H1 (cell line): ENCODE results near the gene KLK1. TPM values are rescaled to one million over a fixed set of nuclear protein-coding genes. Genes with fewer than 3 reads are reported as not detected.

Source experiments
- CTCF ChIA-PET: fragments of 300-600 bp; sonication (Branson Sonifier 250); formaldehyde crosslinking; loops from one replicate; lab custom pipeline; 2021; ENCODE audit not compliant: partially characterized antibody; lab: Charles Lee
- POLR2A ChIA-PET: fragments of 300-600 bp; sonication (Branson Sonifier 250); formaldehyde crosslinking; loops from one replicate; lab custom pipeline; 2021; ENCODE audit warnings: inconsistent platforms; ENCODE audit not compliant: partially characterized antibody; lab: Charles Lee
- DNase-seq, 2 experiments: peaks; one replicate each; pipeline versions ENCODE4 v3.0.0 to v3.0.0-alpha.2; 2010 to 2022; ENCODE audit warnings: low spot score in 2 of 2, low read depth in 1 of 2, mixed read lengths in 1 of 2
- FAIRE-seq: peaks from 2 replicates; lab custom pipeline; 2011; peaks lifted over from hg19 to GRCh38; lab: Jason Lieb, UNC
- H2AFZ ChIP-seq: 2 replicates; pipeline ENCODE4 v1.8.1; 2012; ENCODE audit warnings: low read length, inconsistent platforms
- H2AK5ac ChIP-seq: 2 replicates; pipeline ENCODE4 v1.6.1; 2013; ENCODE audit warnings: low read depth, low read length
- H2BK120ac ChIP-seq: replicated peaks from 2 replicates; pipeline ENCODE3; 2013; ENCODE audit warnings: low read depth, low read length, inconsistent platforms
- H2BK12ac ChIP-seq: 2 replicates; pipeline ENCODE4 v1.6.1; 2013; ENCODE audit warnings: low read depth, low read length
- H2BK15ac ChIP-seq: 2 replicates; pipeline ENCODE4 v1.6.1; 2013; ENCODE audit warnings: low read length
- H2BK20ac ChIP-seq: 2 replicates; pipeline ENCODE4 v1.6.1; 2013; ENCODE audit warnings: low read length
- H2BK5ac ChIP-seq: 2 replicates; pipeline ENCODE4 v1.6.1; 2013; ENCODE audit warnings: low read depth, low read length
- H3K14ac ChIP-seq: 2 replicates; pipeline ENCODE4 v1.6.1; 2013; ENCODE audit warnings: inconsistent platforms; ENCODE audit not compliant: insufficient read length
- H3K18ac ChIP-seq: 2 replicates; pipeline ENCODE4 v1.6.1; 2013; ENCODE audit warnings: low read length; ENCODE audit errors: extremely low read depth
- H3K23ac ChIP-seq: 2 replicates; pipeline ENCODE4 v1.6.1; 2013; ENCODE audit warnings: inconsistent platforms; ENCODE audit not compliant: insufficient read length
- H3K23me2 ChIP-seq: 2 replicates; pipeline ENCODE4 v1.6.1; 2013; ENCODE audit warnings: low read depth, low read length
- H3K27ac ChIP-seq: 2 replicates; pipeline ENCODE4 v1.6.1; 2011; ENCODE audit warnings: low read depth, low read length, inconsistent platforms
- H3K27me3 ChIP-seq, 4 experiments: replicated peaks in 1 of 4; 1 replicate in 1 of 4; 2 replicates in 3 of 4; pipeline versions ENCODE4 v1.6.1 to v1.8.1; 2011 to 2013; ENCODE audit warnings: low read length in 3 of 4, mild to moderate bottlenecking in 3 of 4, inconsistent platforms in 2 of 4, mixed read lengths in 2 of 4, moderate library complexity in 1 of 4; ENCODE audit not compliant: control insufficient read depth in 3 of 4, insufficient read depth in 3 of 4; ENCODE audit errors: extremely low read depth in 1 of 4
- H3K36me3 ChIP-seq, 4 experiments: 2 replicates each; pipeline versions ENCODE4 v1.6.1 to v1.8.1; 2011 to 2013; ENCODE audit warnings: mild to moderate bottlenecking in 4 of 4, low read length in 3 of 4, moderate library complexity in 2 of 4, control low read depth in 1 of 4, inconsistent platforms in 1 of 4; ENCODE audit not compliant: insufficient read depth in 4 of 4, control insufficient read depth in 2 of 4
- H3K4ac ChIP-seq: replicated peaks from 2 replicates; pipeline ENCODE3; 2013; ENCODE audit warnings: low read length, low read depth, mixed read lengths, inconsistent platforms; ENCODE audit not compliant: insufficient read length
- H3K4me1 ChIP-seq, 4 experiments: replicated peaks in 1 of 4; 1 replicate in 1 of 4; 2 replicates in 3 of 4; pipeline versions ENCODE4 v1.6.1 to v1.8.1; 2011 to 2013; ENCODE audit warnings: low read length in 3 of 4, inconsistent platforms in 2 of 4, mixed read lengths in 1 of 4; ENCODE audit not compliant: insufficient read depth in 4 of 4, control insufficient read depth in 3 of 4
- H3K4me2 ChIP-seq, 2 experiments: 2 replicates each; pipeline versions ENCODE4 v1.6.1 to v1.8.1; 2011 to 2013; ENCODE audit warnings: low read depth in 2 of 2, low read length in 2 of 2, control low read depth in 1 of 2, inconsistent platforms in 1 of 2, mild to moderate bottlenecking in 1 of 2; ENCODE audit not compliant: insufficient read depth in 1 of 2
- H3K4me3 ChIP-seq, 4 experiments: fragments of 200-600, 300-600 bp in 1 of 4; sonication (generic), shearing (Covaris generic), sonication (Bioruptor Twin) in 1 of 4; 2 replicates each; pipeline versions ENCODE4 v1.5.1 to v1.8.1; 2011 to 2016; ENCODE audit warnings: low read length in 4 of 4, low read depth in 3 of 4, control low read depth in 2 of 4, inconsistent platforms in 2 of 4, mild to moderate bottlenecking in 2 of 4, mixed read lengths in 1 of 4, moderate library complexity in 1 of 4; ENCODE audit not compliant: insufficient read depth in 2 of 4; ENCODE audit errors: extremely low read depth in 1 of 4
- H3K56ac ChIP-seq: replicated peaks from 2 replicates; pipeline ENCODE3; 2013; ENCODE audit warnings: low read depth, mild to moderate bottlenecking, mixed read lengths, low read length, inconsistent platforms; ENCODE audit not compliant: insufficient read length
- H3K79me1 ChIP-seq: 2 replicates; pipeline ENCODE4 v1.6.1; 2013; ENCODE audit warnings: low read depth, low read length, control low read depth
- H3K79me2 ChIP-seq, 2 experiments: 2 replicates each; pipeline versions ENCODE4 v1.6.1 to v1.8.1; 2012 to 2013; ENCODE audit warnings: low read length in 2 of 2, mild to moderate bottlenecking in 2 of 2, inconsistent platforms in 1 of 2; ENCODE audit not compliant: insufficient read depth in 2 of 2, control insufficient read depth in 1 of 2
- H3K9ac ChIP-seq, 4 experiments: replicated peaks in 1 of 4; 1 replicate in 1 of 4; 2 replicates in 3 of 4; pipeline versions ENCODE4 v1.6.1 to v1.8.1; 2011 to 2013; ENCODE audit warnings: low read depth in 3 of 4, low read length in 3 of 4, control low read depth in 2 of 4, mild to moderate bottlenecking in 2 of 4, moderate library complexity in 2 of 4, inconsistent platforms in 1 of 4; ENCODE audit errors: extremely low read depth in 1 of 4
- H3K9me3 ChIP-seq, 2 experiments: 2 replicates each; pipeline versions ENCODE4 v1.6.1 to v1.8.1; 2012 to 2013; ENCODE audit warnings: mild to moderate bottlenecking in 2 of 2, moderate library complexity in 2 of 2, control low read depth in 1 of 2, inconsistent platforms in 1 of 2, low read depth in 1 of 2, low read length in 1 of 2, mixed read lengths in 1 of 2; ENCODE audit not compliant: insufficient read depth in 2 of 2
- H4K20me1 ChIP-seq, 2 experiments: replicated peaks in 1 of 2; 2 replicates each; pipeline versions ENCODE3 to v1.8.1; 2011 to 2013; ENCODE audit warnings: inconsistent platforms in 2 of 2, low read length in 2 of 2, mild to moderate bottlenecking in 1 of 2; ENCODE audit not compliant: insufficient read depth in 2 of 2, control insufficient read depth in 1 of 2
- H4K5ac ChIP-seq: 2 replicates; pipeline ENCODE4 v1.6.1; 2013; ENCODE audit warnings: low read length, low read depth, mixed read lengths, inconsistent platforms; ENCODE audit not compliant: insufficient read length
- H4K8ac ChIP-seq: 2 replicates; pipeline ENCODE4 v1.8.0; 2013; ENCODE audit warnings: mild to moderate bottlenecking, moderate library complexity, low read length, inconsistent platforms; ENCODE audit not compliant: insufficient read depth; ENCODE audit errors: extremely low read depth
- H4K91ac ChIP-seq: replicated peaks from 2 replicates; pipeline ENCODE3; 2013; ENCODE audit warnings: low read length, mixed read lengths, inconsistent platforms; ENCODE audit not compliant: insufficient read length
- KDM5A ChIP-seq: fragments of 200-600 bp; IDR thresholded peaks from 2 replicates; pipeline ENCODE4 v1.7.1; 2012; ENCODE audit warnings: mild to moderate bottlenecking, low read length, inconsistent platforms, mixed read lengths
- POLR2A ChIP-seq, 2 experiments: IDR thresholded peaks; 1 replicate in 1 of 2; 2 replicates in 1 of 2; pipeline ENCODE4 v1.6.1; 2011; ENCODE audit warnings: low read depth in 2 of 2, low read length in 2 of 2, mild to moderate bottlenecking in 2 of 2; ENCODE audit errors: control extremely low read depth in 1 of 2
- RXRA ChIP-seq: IDR thresholded peaks from 2 replicates; pipeline ENCODE4 v1.6.1; 2011; ENCODE audit warnings: low read depth, mild to moderate bottlenecking, low read length, moderate library complexity; ENCODE audit not compliant: insufficient read depth
- SAP30 ChIP-seq: fragments of 300-600 bp; sonication (generic); IDR thresholded peaks from 2 replicates; pipeline ENCODE4 v1.7.1; 2012; ENCODE audit warnings: low read length, moderate library complexity, mild to moderate bottlenecking, inconsistent platforms; ENCODE audit not compliant: insufficient read depth, insufficient replicate concordance
- SP2 ChIP-seq: IDR thresholded peaks from 2 replicates; pipeline ENCODE4 v1.6.1; 2012; ENCODE audit warnings: mild to moderate bottlenecking, low read length, inconsistent platforms
- SP4 ChIP-seq: IDR thresholded peaks from 2 replicates; pipeline ENCODE4 v1.6.1; 2012; ENCODE audit warnings: low read length, inconsistent platforms
- TEAD4 ChIP-seq: IDR thresholded peaks from 2 replicates; pipeline ENCODE4 v1.6.1; 2012; ENCODE audit warnings: low read depth, low read length, inconsistent platforms, mixed read lengths
- ZNF274 ChIP-seq: IDR thresholded peaks from 2 replicates; pipeline ENCODE4 v1.7.0; 2012; ENCODE audit warnings: low read length, borderline replicate concordance; ENCODE audit errors: extremely low read depth
- WGBS, 2 experiments: shearing (Covaris generic) in 1 of 2; methylation state at CpG; one replicate each; pipeline versions ENCODE4 v1.1.6 to v1.1.7; 2013 to 2015; ENCODE audit warnings: low lambda C conversion rate in 2 of 2, mixed read lengths in 2 of 2, inconsistent platforms in 1 of 2, low coverage in 1 of 2, missing lambda C conversion rate in 1 of 2; ENCODE audit not compliant: insufficient replicate concordance in 2 of 2, insufficient coverage in 1 of 2, insufficient read length in 1 of 2; ENCODE audit errors: extremely low coverage in 1 of 2, missing lambda C conversion rate in 1 of 2; 5-methylcytosine and 5-hydroxymethylcytosine counted together
- polyA plus RNA-seq, 7 experiments: library from polyadenylated mRNA; depleted of rRNA in 3 of 7; stranded (reverse) in 5 of 7; unstranded in 2 of 7; fragments of >200 nt in 5 of 7; fragments of 200-250 nt in 2 of 7; gene quantifications; 1 replicate in 5 of 7; 2 replicates in 1 of 7; 4 replicates in 1 of 7; pipeline versions ENCODE4 v1.2.1 to v1.2.3, GENCODE V29; 2011 to 2013; ENCODE audit warnings: missing spikeins in 2 of 7, mixed read lengths in 2 of 7
- total RNA-seq: library from RNA; stranded (reverse); fragmentation: NEBNext Ultra II Directional; extraction: Animal tissue kit (Norgen Biotek cat#: 25700); gene quantifications from 2 replicates; pipeline ENCODE4 v1.2.1, GENCODE V29; 2021
- TF ChIP-seq, protein P1 (sequence below), 3 experiments: IDR thresholded peaks; 1 replicate in 2 of 3; 2 replicates in 1 of 3; pipeline versions ENCODE4 v1.5.1 to v1.6.1; 2011; ENCODE audit warnings: low read length in 3 of 3, mild to moderate bottlenecking in 3 of 3, inconsistent platforms in 2 of 3, low read depth in 1 of 3, moderate library complexity in 1 of 3; ENCODE audit not compliant: insufficient read depth in 1 of 3; ENCODE audit errors: control extremely low read depth in 1 of 3
- TF ChIP-seq, protein P2 (sequence below): IDR thresholded peaks from 2 replicates; pipeline ENCODE4 v1.6.1; 2012; ENCODE audit warnings: low read length, inconsistent platforms

KLK1 gene
- total and polyA plus RNA-seq, 2 of the 8 experiments (the other 6 are each of a cell fraction or from before 2014, with no cell fraction given): 3.4 to 4.0 TPM

DNA sequence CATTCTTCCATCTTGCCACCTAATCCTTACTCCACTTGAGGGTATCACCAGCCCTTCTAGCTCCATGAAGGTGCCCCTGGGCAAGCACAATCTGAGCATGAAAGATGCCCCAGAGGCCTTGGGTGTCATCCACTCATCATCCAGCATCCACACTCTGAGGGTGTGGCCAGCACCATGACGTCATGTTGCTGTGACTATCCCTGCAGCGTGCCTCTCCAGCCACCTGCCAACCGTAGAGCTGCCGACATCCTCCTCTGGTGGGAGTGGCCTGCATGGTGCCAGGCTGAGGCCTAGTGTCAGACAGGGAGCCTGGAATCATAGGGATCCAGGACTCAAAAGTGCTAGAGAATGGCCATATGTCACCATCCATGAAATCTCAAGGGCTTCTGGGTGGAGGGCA lies 28.0 kb upstream of the KLK1 start:
- Histone ChIP-seq H2AK5ac (no peak overlapping the region), H2BK12ac (no peak overlapping the region), H2BK5ac (no peak overlapping the region), H3K27me3 (0 out of 7 replicates have a peak, but pooled peaks cover 0 to 4% (median 0%) of the 10 kb centered on the region in 4 experiments), H3K56ac (no peak overlapping the region), H3K14ac (no peak overlapping the region), H3K79me1 (no peaks in the 10 kb centered on the region), H3K23me2 (no peaks in the 10 kb centered on the region), H4K5ac (no peak overlapping the region), H3K9ac (no peak overlapping the region), H4K20me1 (no peaks in the 10 kb centered on the region), H4K8ac (no peak overlapping the region), H3K4ac (no peak overlapping the region), H4K91ac (no peak overlapping the region), H3K4me1 (no peaks in the 10 kb centered on the region), H3K4me2 (no peak overlapping the region), H3K18ac (no peak overlapping the region), H2BK20ac (no peak overlapping the region), H3K27ac (no peak overlapping the region), H3K36me3 (no peaks in the 10 kb centered on the region), H3K23ac (no peak overlapping the region), H3K79me2 (no peaks in the 10 kb centered on the region), H2BK120ac (no peak overlapping the region), H2AFZ (no peak overlapping the region), H3K4me3 (no peak overlapping the region), H2BK15ac (no peak overlapping the region), H3K9me3 (no peaks in the 10 kb centered on the region)
- FAIRE-seq (no peak), DNase-seq (no peak)
- ChIA-PET POLR2A (interaction anchor here (1.2 to 1.4 kb wide), 2 partner anchors 47 to 56 kb away, joined by 3 to 4 read pairs; no protein-coding TSS in a partner anchor), CTCF (interaction anchor here (0.6 kb wide), 1 partner anchor 65 kb away, joined by 3 read pairs; no protein-coding TSS in a partner anchor)
- WGBS, 2 experiments: 80% methylated on average over 4 of the region's 4 CpGs; no CpG with 5 or more reads in 1 of the 2 experiments
- TF ChIP-seq, protein P1, sequence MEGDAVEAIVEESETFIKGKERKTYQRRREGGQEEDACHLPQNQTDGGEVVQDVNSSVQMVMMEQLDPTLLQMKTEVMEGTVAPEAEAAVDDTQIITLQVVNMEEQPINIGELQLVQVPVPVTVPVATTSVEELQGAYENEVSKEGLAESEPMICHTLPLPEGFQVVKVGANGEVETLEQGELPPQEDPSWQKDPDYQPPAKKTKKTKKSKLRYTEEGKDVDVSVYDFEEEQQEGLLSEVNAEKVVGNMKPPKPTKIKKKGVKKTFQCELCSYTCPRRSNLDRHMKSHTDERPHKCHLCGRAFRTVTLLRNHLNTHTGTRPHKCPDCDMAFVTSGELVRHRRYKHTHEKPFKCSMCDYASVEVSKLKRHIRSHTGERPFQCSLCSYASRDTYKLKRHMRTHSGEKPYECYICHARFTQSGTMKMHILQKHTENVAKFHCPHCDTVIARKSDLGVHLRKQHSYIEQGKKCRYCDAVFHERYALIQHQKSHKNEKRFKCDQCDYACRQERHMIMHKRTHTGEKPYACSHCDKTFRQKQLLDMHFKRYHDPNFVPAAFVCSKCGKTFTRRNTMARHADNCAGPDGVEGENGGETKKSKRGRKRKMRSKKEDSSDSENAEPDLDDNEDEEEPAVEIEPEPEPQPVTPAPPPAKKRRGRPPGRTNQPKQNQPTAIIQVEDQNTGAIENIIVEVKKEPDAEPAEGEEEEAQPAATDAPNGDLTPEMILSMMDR (IDR thresholded peaks at IDR 0.05; ENCODE audit: control extremely low read depth in 1 of 3, insufficient read depth in 1 of 3, low read depth in 1 of 3, low read length in 3 of 3): no peak
- no peak for TF ChIP-seq KDM5A
- TF ChIP-seq SP4: no peak
- TF ChIP-seq RXRA: no peak
- no peak for TF ChIP-seq ZNF274
- no peak for TF ChIP-seq TEAD4
- TF ChIP-seq SP2: no peak
- no peak for TF ChIP-seq POLR2A (IDR thresholded peaks at IDR 0.05; ENCODE audit: control extremely low read depth in 1 of 2, low read depth in 2 of 2, low read length in 2 of 2)
- TF ChIP-seq, protein P2, sequence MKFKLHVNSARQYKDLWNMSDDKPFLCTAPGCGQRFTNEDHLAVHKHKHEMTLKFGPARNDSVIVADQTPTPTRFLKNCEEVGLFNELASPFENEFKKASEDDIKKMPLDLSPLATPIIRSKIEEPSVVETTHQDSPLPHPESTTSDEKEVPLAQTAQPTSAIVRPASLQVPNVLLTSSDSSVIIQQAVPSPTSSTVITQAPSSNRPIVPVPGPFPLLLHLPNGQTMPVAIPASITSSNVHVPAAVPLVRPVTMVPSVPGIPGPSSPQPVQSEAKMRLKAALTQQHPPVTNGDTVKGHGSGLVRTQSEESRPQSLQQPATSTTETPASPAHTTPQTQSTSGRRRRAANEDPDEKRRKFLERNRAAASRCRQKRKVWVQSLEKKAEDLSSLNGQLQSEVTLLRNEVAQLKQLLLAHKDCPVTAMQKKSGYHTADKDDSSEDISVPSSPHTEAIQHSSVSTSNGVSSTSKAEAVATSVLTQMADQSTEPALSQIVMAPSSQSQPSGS: no peak
- TF ChIP-seq SAP30: no peak
